ENCODE measurements around the gene MGAT5.

MGAT5 gene

DNA sequence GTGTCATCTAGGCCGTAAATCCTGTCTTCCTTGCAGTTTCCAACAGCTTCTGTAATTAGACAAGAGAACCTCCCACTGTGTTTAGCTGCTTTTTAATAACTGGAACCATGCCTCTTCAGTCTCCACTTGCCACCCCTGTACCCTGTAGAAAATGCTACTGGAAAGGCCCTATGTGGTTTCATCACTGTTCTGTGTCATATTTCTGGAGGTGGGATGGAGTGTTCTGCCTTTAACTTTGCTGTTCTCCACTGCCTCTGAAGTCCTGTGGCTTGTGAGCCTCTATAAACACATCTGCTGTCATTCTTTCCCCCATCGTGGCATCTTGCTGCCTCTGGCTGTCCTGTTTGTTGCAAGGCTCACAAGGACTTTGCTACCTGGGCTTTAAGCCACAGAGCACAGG is 17.9 kb downstream of the MGAT5 start:
- Histone ChIP-seq H3K27ac (ENCODE audit: extremely low read depth, low read depth, low read length) (no peak overlapping the region), H3K36me3 (ENCODE audit: control insufficient read depth in 2 of 2, insufficient read depth in 1 of 2, low read length in 2 of 2) (no peaks in the 10 kb centered on the region; a peak in 1 of 3 replicates), H3K9me3 (ENCODE audit: control insufficient read depth, insufficient read depth, low read depth, low read length) (no peaks in the 10 kb centered on the region), H3K4me3 (ENCODE audit: low read depth, low read length) (no peak overlapping the region), H3K4me1 (ENCODE audit: control insufficient read depth, insufficient read depth, low read length) (peaks cover 4% of the 10 kb centered on the region; the same call in 1 of the 2 replicates)
- POLR2A ChIA-PET: no interaction called here
- CTCF ChIA-PET: interaction anchor here (0.5 to 1.4 kb wide), 2 partner anchors 26 to 511 kb away, joined by 3 to 4 read pairs; no protein-coding TSS in a partner anchor
- TF ChIP-seq ZNF660 (tag by site-specific recombination; IDR thresholded peaks at IDR 0.05) (no peak), GLIS1 (tag by site-specific recombination; IDR thresholded peaks at IDR 0.05) (0 out of 2 replicates have a peak, but pooled peaks have one; percentile 13), ZNF513 (tag by site-specific recombination; IDR thresholded peaks at IDR 0.05) (no peak), ZIC2 (tag by site-specific recombination; IDR thresholded peaks at IDR 0.05) (peak; percentile 21; the same call in 1 of the 2 replicates), OSR2 (tag by site-specific recombination; IDR thresholded peaks at IDR 0.05) (0 out of 2 replicates have a peak, but pooled peaks have one; percentile 36)

DNA sequence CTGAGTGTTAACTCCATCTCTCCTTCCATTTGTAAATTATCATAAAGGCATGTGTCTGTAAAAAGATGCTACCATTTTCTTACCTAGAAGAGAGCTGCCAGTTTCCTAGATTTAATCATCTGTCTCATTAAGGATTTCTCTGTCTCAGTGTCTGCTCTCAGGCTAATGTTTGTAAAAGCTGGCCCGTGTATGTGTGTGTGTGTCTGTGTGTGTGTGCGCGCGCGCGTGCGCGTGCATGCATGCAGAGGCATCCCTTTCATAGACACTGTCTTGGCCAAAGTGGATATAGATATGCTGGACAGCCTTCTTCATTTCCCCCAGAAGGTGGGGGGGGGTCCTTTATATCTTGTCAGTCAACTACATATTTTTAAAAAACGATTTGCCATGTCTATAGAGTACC is 18.9 kb downstream of the MGAT5 start:
- H3K4me1 ChIP-seq (ENCODE audit: control insufficient read depth, insufficient read depth, low read length): peaks cover 4% of the 10 kb centered on the region; the same call in 1 of the 2 replicates
- no peaks in the 10 kb centered on the region for H3K9me3 ChIP-seq (ENCODE audit: control insufficient read depth, insufficient read depth, low read depth, low read length)
- POLR2A ChIA-PET: no interaction called here
- no peak overlapping the region for H3K4me3 ChIP-seq (ENCODE audit: low read depth, low read length)
- no peaks in the 10 kb centered on the region; a peak in 1 of 3 replicates for H3K36me3 ChIP-seq (ENCODE audit: control insufficient read depth in 2 of 2, insufficient read depth in 1 of 2, low read length in 2 of 2)
- CTCF ChIA-PET: interaction anchor here (0.8 kb wide), 1 partner anchor 178 kb away, joined by 5 read pairs; no protein-coding TSS in a partner anchor
- TF ChIP-seq ZNF791 (tag by site-specific recombination; IDR thresholded peaks at IDR 0.05) (no peak), TCF7L2 (IDR thresholded peaks at IDR 0.05; ENCODE audit: borderline replicate concordance, low read depth, low read length) (no peak), PRDM10 (tag by site-specific recombination; IDR thresholded peaks at IDR 0.05) (no peak), HOXA7 (CRISPR knock-in tag; IDR thresholded peaks at IDR 0.05; ENCODE audit: borderline replicate concordance) (no peak), ZNF155 (tag by site-specific recombination; IDR thresholded peaks at IDR 0.05) (no peak), ZBTB48 (tag by site-specific recombination; IDR thresholded peaks at IDR 0.05) (no peak), ZSCAN30 (tag by site-specific recombination; IDR thresholded peaks at IDR 0.05) (no peak), ZNF596 (tag by site-specific recombination; IDR thresholded peaks at IDR 0.05) (no peak), YY2 (tag by site-specific recombination; IDR thresholded peaks at IDR 0.05) (no peak), ZNF670 (tag by site-specific recombination; IDR thresholded peaks at IDR 0.05; ENCODE audit: low read depth) (no peak), SALL2 (tag by site-specific recombination; IDR thresholded peaks at IDR 0.05; ENCODE audit: borderline replicate concordance) (no peak), ZNF660 (tag by site-specific recombination; IDR thresholded peaks at IDR 0.05) (no peak), ZNF658 (tag by site-specific recombination; IDR thresholded peaks at IDR 0.05) (no peak)
- TF ChIP-seq, protein P1, sequence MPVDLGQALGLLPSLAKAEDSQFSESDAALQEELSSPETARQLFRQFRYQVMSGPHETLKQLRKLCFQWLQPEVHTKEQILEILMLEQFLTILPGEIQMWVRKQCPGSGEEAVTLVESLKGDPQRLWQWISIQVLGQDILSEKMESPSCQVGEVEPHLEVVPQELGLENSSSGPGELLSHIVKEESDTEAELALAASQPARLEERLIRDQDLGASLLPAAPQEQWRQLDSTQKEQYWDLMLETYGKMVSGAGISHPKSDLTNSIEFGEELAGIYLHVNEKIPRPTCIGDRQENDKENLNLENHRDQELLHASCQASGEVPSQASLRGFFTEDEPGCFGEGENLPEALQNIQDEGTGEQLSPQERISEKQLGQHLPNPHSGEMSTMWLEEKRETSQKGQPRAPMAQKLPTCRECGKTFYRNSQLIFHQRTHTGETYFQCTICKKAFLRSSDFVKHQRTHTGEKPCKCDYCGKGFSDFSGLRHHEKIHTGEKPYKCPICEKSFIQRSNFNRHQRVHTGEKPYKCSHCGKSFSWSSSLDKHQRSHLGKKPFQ (tag by site-specific recombination; IDR thresholded peaks at IDR 0.05): no peak
- TF ChIP-seq, protein P2, sequence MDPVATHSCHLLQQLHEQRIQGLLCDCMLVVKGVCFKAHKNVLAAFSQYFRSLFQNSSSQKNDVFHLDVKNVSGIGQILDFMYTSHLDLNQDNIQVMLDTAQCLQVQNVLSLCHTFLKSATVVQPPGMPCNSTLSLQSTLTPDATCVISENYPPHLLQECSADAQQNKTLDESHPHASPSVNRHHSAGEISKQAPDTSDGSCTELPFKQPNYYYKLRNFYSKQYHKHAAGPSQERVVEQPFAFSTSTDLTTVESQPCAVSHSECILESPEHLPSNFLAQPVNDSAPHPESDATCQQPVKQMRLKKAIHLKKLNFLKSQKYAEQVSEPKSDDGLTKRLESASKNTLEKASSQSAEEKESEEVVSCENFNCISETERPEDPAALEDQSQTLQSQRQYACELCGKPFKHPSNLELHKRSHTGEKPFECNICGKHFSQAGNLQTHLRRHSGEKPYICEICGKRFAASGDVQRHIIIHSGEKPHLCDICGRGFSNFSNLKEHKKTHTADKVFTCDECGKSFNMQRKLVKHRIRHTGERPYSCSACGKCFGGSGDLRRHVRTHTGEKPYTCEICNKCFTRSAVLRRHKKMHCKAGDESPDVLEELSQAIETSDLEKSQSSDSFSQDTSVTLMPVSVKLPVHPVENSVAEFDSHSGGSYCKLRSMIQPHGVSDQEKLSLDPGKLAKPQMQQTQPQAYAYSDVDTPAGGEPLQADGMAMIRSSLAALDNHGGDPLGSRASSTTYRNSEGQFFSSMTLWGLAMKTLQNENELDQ (tag by site-specific recombination; IDR thresholded peaks at IDR 0.05; ENCODE audit: low read depth): no peak
- TF ChIP-seq, protein P3, sequence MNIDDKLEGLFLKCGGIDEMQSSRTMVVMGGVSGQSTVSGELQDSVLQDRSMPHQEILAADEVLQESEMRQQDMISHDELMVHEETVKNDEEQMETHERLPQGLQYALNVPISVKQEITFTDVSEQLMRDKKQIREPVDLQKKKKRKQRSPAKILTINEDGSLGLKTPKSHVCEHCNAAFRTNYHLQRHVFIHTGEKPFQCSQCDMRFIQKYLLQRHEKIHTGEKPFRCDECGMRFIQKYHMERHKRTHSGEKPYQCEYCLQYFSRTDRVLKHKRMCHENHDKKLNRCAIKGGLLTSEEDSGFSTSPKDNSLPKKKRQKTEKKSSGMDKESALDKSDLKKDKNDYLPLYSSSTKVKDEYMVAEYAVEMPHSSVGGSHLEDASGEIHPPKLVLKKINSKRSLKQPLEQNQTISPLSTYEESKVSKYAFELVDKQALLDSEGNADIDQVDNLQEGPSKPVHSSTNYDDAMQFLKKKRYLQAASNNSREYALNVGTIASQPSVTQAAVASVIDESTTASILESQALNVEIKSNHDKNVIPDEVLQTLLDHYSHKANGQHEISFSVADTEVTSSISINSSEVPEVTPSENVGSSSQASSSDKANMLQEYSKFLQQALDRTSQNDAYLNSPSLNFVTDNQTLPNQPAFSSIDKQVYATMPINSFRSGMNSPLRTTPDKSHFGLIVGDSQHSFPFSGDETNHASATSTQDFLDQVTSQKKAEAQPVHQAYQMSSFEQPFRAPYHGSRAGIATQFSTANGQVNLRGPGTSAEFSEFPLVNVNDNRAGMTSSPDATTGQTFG (tag by site-specific recombination; IDR thresholded peaks at IDR 0.05; ENCODE audit: borderline replicate concordance): no peak
- no peak overlapping the region for H3K27ac ChIP-seq (ENCODE audit: extremely low read depth, low read depth, low read length)
